CD14-positive monocyte (primary cell): Measurements from ENCODE around the gene THSD8. TPM values are rescaled to one million over a fixed set of nuclear protein-coding genes. Genes with fewer than 3 reads are reported as not detected.

ENCODE experiments used
- DNase-seq, 3 donors: peaks; one replicate each; pipeline ENCODE4 v3.0.0-alpha.2; 2011 to 2022
- H2AFZ ChIP-seq: 2 replicates; pipeline ENCODE4 v1.6.0; 2012; ENCODE audit warnings: mild to moderate bottlenecking, low read depth, low read length, inconsistent platforms; ENCODE audit not compliant: insufficient read depth, poor library complexity, severe bottlenecking
- H3K27ac ChIP-seq, 2 donors: 1 replicate in 1 of 2; 2 replicates in 1 of 2; pipeline ENCODE4 v1.5.1; 2012 to 2013; ENCODE audit warnings: low read length in 2 of 2, control low read depth in 1 of 2, inconsistent platforms in 1 of 2, low read depth in 1 of 2, mild to moderate bottlenecking in 1 of 2
- H3K27me3 ChIP-seq, 2 donors: one replicate each; pipeline versions ENCODE4 v1.6.0 to v1.6.1; 2011 to 2013; ENCODE audit warnings: low read length in 2 of 2; ENCODE audit not compliant: control insufficient read depth in 2 of 2, insufficient read depth in 2 of 2
- H3K36me3 ChIP-seq, 2 donors: replicated peaks in 1 of 2; 1 replicate in 1 of 2; 2 replicates in 1 of 2; pipeline versions ENCODE4 v1.5.1 to v1.6.1; 2012 to 2013; ENCODE audit warnings: low read length in 2 of 2, control low read depth in 1 of 2, inconsistent platforms in 1 of 2, mild to moderate bottlenecking in 1 of 2; ENCODE audit not compliant: insufficient read depth in 2 of 2, control insufficient read depth in 1 of 2
- H3K4me1 ChIP-seq, 2 donors: 1 replicate in 1 of 2; 2 replicates in 1 of 2; pipeline versions ENCODE4 v1.5.1 to v1.6.1; 2012 to 2013; ENCODE audit warnings: low read length in 2 of 2, control low read depth in 1 of 2, inconsistent platforms in 1 of 2, mild to moderate bottlenecking in 1 of 2, moderate library complexity in 1 of 2; ENCODE audit not compliant: insufficient read depth in 2 of 2, control insufficient read depth in 1 of 2
- H3K4me2 ChIP-seq: replicated peaks from 2 replicates; pipeline ENCODE3; 2012; ENCODE audit warnings: low read length, moderate library complexity, mild to moderate bottlenecking; ENCODE audit not compliant: poor library complexity, severe bottlenecking; ENCODE audit errors: extremely low read depth
- H3K4me3 ChIP-seq, 3 experiments: fragments of 200-600 bp in 1 of 3; sonication (generic) in 1 of 3; replicated peaks in 1 of 3; 1 replicate in 2 of 3; 2 replicates in 1 of 3; pipeline ENCODE4 v1.5.1; 2011 to 2013; ENCODE audit warnings: low read length in 3 of 3, mild to moderate bottlenecking in 3 of 3, control low read depth in 2 of 3, low read depth in 2 of 3, inconsistent platforms in 1 of 3, moderate library complexity in 1 of 3
- H3K79me2 ChIP-seq: 2 replicates; pipeline ENCODE4 v1.6.0; 2012; ENCODE audit warnings: mild to moderate bottlenecking, control low read depth, inconsistent platforms, low read length, moderate library complexity; ENCODE audit not compliant: insufficient read depth
- H3K9ac ChIP-seq: 2 replicates; pipeline ENCODE4 v1.6.0; 2017; ENCODE audit warnings: low read length, mild to moderate bottlenecking; ENCODE audit not compliant: insufficient read depth, poor library complexity, severe bottlenecking
- H3K9me3 ChIP-seq, 2 donors: replicated peaks in 1 of 2; 1 replicate in 1 of 2; 2 replicates in 1 of 2; pipeline versions ENCODE4 v1.5.1 to v1.6.1; 2012 to 2013; ENCODE audit warnings: low read length in 2 of 2, control low read depth in 1 of 2; ENCODE audit not compliant: control insufficient read depth in 1 of 2, insufficient read depth in 1 of 2
- H4K20me1 ChIP-seq: 2 replicates; pipeline ENCODE4 v1.6.0; 2012; ENCODE audit warnings: mild to moderate bottlenecking, low read length, control low read depth, moderate library complexity; ENCODE audit not compliant: insufficient read depth
- H3K27ac Mint-ChIP-seq, 7 donors: one replicate each; pipeline ENCODE4 v1.8.0; 2020; ENCODE audit warnings: mild to moderate bottlenecking in 7 of 7, mixed read lengths in 7 of 7, moderate library complexity in 6 of 7, inconsistent platforms in 2 of 7
- H3K27me3 Mint-ChIP-seq, 3 donors: one replicate each; pipeline ENCODE4 v1.8.0; 2021 to 2022; ENCODE audit warnings: low read depth in 3 of 3, mild to moderate bottlenecking in 3 of 3, mixed read lengths in 3 of 3, moderate library complexity in 3 of 3, inconsistent platforms in 1 of 3
- H3K36me3 Mint-ChIP-seq, 2 donors: one replicate each; pipeline ENCODE4 v1.8.0; 2020; ENCODE audit warnings: mixed read lengths in 2 of 2, inconsistent platforms in 1 of 2, mild to moderate bottlenecking in 1 of 2
- H3K4me1 Mint-ChIP-seq: one replicate; pipeline ENCODE4 v1.8.0; 2020; ENCODE audit warnings: mild to moderate bottlenecking, mixed read lengths
- H3K4me3 Mint-ChIP-seq, 2 donors: one replicate each; pipeline ENCODE4 v1.8.0; 2020; ENCODE audit warnings: mild to moderate bottlenecking in 2 of 2, mixed read lengths in 2 of 2, moderate library complexity in 1 of 2
- H3K9me3 Mint-ChIP-seq, 7 donors: one replicate each; pipeline ENCODE4 v1.8.0; 2020 to 2022; ENCODE audit warnings: mixed read lengths in 7 of 7, mild to moderate bottlenecking in 6 of 7, moderate library complexity in 6 of 7, inconsistent platforms in 2 of 7
- CTCF ChIP-seq: fragments of 200-600 bp; IDR thresholded peaks from one replicate; pipeline ENCODE4 v1.8.0; 2022; ENCODE audit warnings: antibody characterized with exemption, mild to moderate bottlenecking
- WGBS: methylation state at CpG from one replicate; pipeline ENCODE4 v1.1.5; 2013; ENCODE audit warnings: missing lambda C conversion rate; ENCODE audit not compliant: insufficient coverage; 5-methylcytosine and 5-hydroxymethylcytosine counted together
- intact Hi-C, 2 donors: fragments of 100-400 bp; cut with micrococcal nuclease; formaldehyde crosslinking; loops; one replicate each; pipeline versions ENCODE4 v1.15.0 to v1.15.1; 2023
- polyA plus RNA-seq, 3 donors: library from polyadenylated mRNA; depleted of rRNA in 1 of 3; unstranded in 2 of 3; stranded (reverse) in 1 of 3; fragments of 300-500 nt in 2 of 3; fragments of >200 nt in 1 of 3; fragmentation: Illumina TruSeq in 2 of 3; gene quantifications; 1 replicate in 2 of 3; 2 replicates in 1 of 3; pipeline ENCODE4 v1.2.3, GENCODE V29; 2012 to 2021

The THSD8 gene
- polyA plus RNA-seq, 3 donors: 4.0 TPM; not detected in 2

GRCh38 chr19:12800923-12801465 is 875 bp upstream of the THSD8 start:
- peaks cover 14 to 31% (median 25%) of the 10 kb centered on the region in 3 donors for H3K27me3 Mint-ChIP-seq

More at GRCh38 chr19:12800923-12801465, 875 bp upstream of the THSD8 start:
- intact Hi-C loops: no loop called here
- TF ChIP-seq CTCF: no peak
- Histone ChIP-seq H4K20me1 (peaks cover 2% of the 10 kb centered on the region), H3K36me3 (no peaks in the 10 kb centered on the region), H2AFZ (peak overlapping the region; percentile 84), H3K4me2 (peak overlapping the region; percentile 80), H3K4me3 (peak overlapping the region; percentile 44 to 81 (median 45)), H3K4me1 (peaks cover 25 to 32% of the 10 kb centered on the region in 2 donors), H3K9me3 (no peaks in the 10 kb centered on the region), H3K27me3 (peaks cover 4 to 34% of the 10 kb centered on the region in 2 donors), H3K27ac (no peak overlapping the region), H3K79me2 (no peaks in the 10 kb centered on the region), H3K9ac (peak overlapping the region; percentile 68)
- Mint-ChIP-seq H3K27ac (peak overlapping the region in 2 of 7 donors; percentile 25 to 43), H3K9me3 (peaks cover 0 to 6% (median 2%) of the 10 kb centered on the region in 7 donors), H3K4me3 (peak overlapping the region; percentile 82 to 91), H3K4me1 (peaks cover 28% of the 10 kb centered on the region), H3K36me3 (peaks cover 8 to 24% of the 10 kb centered on the region in 2 donors)
- WGBS: 16% methylated on average over 37 of the region's 38 CpGs
- DNase-seq: peak in 1 of 3 donors; percentile 32
